Measurements from ENCODE around the gene MSLN.

GRCh38 chr16:769184-769784 lies 8.8 kb downstream of the MSLN start:
- TF ChIP-seq CTCF (conservative IDR thresholded peaks at IDR 0.05) = no peak
- TF ChIP-seq ZFX (IDR thresholded peaks at IDR 0.05) = no peak
